HG03045 (cell line): ENCODE measurements around the gene SLIT1.

Experiments
- ATAC-seq: cut with Tn5 transposase; IDR thresholded peaks from one replicate; pipeline ENCODE4 v1.9.1; 2021; ENCODE audit warnings: mild to moderate bottlenecking, moderate library complexity; ENCODE audit not compliant: unreplicated experiment

Gene SLIT1

DNA sequence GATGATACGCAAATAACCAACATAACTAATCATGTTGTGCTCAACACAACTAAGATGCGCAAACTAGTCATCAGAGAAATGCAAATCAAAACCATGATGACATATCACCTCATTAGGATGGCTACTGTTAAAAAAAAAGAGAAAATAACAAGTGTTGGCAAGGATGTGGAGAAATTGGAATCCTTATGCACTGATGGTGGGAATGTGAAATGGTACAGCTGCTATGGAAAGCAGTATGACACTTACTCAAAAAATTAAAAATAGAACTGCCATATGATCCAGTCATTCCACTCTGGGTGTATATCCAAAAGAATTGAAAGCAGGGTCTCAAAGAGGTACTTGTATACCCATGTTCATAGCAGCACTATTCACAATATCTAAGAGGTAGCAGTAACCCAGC is 42.9 kb downstream of the SLIT1 start:
- no peak for ATAC-seq

GRCh38 chr10:97140902-97141745 is 44.6 kb downstream of the SLIT1 start:
- ATAC-seq = no peak

GRCh38 chr10:97140049-97140846 is 45.5 kb downstream of the SLIT1 start:
- no peak for ATAC-seq

GRCh38 chr10:97139651-97140048 is 46.1 kb downstream of the SLIT1 start:
- no peak for ATAC-seq

DNA sequence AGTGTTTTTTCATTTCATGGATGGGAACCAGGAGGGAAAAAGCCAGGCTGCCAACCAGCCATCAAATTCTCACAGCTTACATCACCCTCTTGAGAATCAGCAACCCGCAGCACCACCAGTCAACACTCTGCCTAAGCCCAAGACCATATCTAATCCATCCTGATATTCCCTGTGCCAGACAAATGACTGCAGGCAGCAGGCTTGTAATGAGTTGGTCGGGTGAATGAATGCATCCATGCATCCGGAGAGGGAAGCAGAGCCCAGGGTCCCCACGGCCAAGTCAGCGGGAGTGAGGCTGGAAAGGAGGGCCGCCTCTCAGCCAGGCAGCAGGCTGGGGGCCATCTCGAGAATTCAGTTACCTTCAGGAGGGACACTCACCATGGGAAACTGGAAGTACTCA is 46.9 kb downstream of the SLIT1 start:
- ATAC-seq = no peak

GRCh38 chr10:97138174-97138573 is 47.6 kb downstream of the SLIT1 start:
- ATAC-seq = no peak

DNA sequence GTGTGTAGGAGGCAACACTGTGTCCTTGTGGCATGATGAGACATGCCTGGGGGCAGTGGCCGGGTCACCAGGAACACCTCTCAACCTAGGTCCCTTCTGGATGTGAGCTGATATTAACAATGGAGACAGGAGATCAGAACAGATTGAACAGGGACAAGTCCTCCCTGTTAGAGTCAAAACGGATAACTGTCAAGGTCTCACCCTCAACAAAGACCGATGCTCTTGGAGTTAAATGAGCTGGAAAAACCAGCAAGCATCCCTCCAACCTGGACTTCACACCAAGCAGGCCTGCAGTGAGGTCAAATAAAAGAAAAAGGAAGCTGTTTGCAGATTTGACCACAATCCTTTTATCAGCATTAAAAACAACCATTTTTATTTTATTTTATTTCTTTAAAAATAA is 49.0 kb downstream of the SLIT1 start:
- ATAC-seq = no peak

DNA sequence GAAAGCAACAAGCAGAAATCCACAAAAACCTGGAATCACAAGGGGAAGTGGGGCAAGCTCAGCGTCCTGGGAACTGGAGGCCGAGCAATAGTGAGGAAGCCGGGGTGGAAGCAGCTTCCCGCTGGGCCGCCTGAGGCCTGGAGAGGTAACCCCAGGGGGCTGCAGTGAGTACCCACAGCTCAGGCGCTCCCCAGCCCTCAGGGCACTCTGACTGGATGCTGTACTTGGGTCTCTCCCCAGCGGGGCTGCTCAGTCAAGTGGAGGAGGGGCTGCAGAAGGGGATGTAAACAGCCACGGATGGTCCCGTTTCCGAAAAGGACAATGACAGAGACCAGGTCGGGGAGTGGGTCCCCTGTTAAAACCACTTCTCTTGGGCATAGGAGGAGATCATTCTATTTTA is 50.3 kb downstream of the SLIT1 start:
- no peak for ATAC-seq

- ATAC-seq = no peak
These were observed 50.8 kb downstream of the SLIT1 start for GRCh38 chr10:97134983-97135382.

GRCh38 chr10:97134110-97134509 is 51.6 kb downstream of the SLIT1 start:
- ATAC-seq = no peak

GRCh38 chr10:97132273-97132672 is 53.5 kb downstream of the SLIT1 start:
- no peak for ATAC-seq

DNA sequence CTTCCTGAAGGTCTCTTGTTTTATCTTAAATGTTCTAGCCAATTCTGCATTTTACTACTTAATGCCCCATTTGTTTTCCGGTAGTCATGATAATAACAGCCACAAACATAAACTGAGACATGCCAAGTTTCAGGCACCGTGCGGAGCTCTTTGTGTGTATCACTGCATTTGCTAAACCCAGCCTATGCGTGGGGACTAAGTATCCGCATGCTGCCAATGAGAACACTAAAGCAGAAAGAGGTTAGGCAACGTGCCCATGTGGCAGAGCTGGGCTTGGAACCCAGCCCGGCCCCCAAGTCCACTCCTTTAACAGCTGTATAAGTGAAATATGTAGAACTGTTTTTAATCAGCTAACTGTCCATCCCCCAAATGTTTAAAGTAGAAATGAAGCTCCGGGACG is 54.1 kb downstream of the SLIT1 start:
- no peak for ATAC-seq

DNA sequence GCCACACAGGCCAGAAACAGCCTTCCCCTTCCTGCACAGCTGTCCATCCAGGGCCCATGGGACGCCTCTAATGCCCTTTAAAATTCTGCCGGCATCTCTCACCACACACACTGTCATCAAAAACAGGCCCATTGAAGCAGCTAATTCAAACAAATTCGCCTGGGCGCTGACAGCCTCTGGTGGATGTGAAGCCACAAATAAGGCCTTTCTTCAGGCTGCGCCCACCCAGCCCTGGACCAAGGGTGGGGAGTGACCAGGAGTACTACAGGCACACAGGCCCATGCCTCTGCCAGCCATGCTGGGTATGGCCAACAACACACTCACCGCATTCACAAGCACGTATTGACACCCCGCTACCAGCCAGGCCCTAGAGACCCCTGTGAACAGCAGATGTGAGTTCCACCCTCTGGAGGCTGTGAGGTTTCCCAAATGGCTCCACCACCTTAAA is 54.6 kb downstream of the SLIT1 start:
- no peak for ATAC-seq

- ATAC-seq = no peak
These were observed 56.1 kb downstream of the SLIT1 start for GRCh38 chr10:97129666-97130065.

DNA sequence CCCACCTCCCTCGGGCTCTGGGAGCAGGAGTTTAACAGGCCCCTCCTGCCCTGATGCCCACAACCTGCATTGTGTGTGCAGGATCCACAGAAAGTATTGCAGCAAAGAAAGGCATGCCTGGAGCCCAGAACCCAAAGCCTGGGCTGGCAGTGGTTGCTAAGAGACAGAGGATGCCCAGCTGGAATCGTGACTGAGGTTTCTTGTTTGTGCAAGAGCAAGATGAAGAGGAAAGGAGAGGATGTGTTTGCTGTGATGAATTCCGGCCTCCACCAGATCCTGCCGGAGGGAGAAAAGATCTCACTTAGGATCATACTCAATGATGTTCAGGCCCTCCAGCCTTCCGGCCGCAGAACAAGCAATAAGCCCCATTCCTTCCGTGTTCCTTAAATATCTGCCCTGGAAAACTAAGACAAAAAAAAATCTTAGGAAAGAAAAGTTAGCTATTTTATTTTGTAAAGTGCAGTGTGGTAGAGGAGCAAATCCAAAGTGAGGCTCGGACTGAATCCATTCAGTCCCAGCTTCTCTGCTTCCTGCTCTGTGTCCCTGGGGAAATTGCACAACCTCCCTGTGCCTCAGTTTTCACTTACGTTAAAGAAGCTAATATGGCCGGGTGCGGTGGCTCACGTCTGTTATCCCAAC is 57.1 kb downstream of the SLIT1 start:
- ATAC-seq = no peak

DNA sequence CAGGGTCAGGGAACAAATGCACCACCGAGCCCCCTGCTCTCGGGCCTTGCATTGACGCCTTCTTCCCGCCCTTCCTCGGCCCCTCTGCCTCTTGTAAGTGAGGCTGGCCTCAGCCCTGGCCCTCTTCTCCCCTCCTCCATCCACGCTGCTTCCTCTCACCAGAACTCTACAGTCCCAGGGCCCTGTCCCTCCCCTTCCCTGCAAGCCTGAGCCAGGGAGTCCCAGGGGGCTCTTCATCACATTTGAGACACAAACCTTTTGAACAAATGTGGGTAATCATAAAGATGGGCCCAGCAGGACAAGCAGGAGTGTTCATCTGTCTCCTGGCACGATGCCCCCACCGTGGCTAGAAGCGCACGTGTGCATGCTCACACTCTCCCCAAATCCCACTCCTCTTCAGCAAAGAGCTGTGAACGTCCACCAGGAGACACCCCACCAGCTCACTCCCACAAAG is 57.7 kb downstream of the SLIT1 start:
- no peak for ATAC-seq

DNA sequence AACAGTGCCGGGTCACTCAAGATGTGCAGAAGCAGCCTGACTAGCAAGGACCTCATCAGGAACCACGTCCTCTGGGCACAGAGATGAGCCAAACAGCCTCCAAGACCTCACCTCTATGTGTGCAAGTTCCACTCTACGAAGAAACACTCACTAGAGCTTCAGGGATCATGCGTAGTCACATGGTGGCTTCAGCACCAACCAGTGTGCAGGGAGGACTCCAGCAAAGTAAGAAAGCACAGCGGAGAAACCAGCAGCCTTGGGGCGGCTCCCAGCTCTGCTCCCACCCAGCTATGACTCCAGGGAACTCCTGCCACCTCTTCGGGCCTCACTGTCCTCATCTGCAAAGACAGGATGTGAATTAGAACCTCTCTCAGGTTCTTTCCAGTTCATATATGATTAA is 58.2 kb downstream of the SLIT1 start:
- ATAC-seq = no peak

GRCh38 chr10:97124211-97124610 is 61.5 kb downstream of the SLIT1 start:
- ATAC-seq = no peak

DNA sequence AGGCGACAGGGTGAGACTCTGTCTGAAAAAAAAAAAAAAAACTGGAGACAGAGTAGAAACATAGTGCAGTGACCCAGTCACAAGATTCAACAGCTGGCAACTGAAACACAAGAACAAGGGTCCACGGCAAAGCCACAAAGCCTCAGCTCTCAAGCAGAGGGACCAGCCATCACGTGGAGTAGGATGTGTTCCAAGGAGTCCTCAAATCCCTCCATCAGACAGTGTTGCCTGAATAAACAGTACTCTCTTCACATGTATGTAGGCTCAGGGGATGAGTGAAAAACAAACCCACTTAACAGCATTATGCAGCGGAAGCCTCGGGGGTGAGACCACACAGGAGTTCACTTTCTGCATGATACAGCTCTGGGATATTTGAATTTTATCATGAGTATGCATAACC is 62.0 kb downstream of the SLIT1 start:
- ATAC-seq = no peak

- no peak for ATAC-seq
These were observed 64.7 kb downstream of the SLIT1 start for GRCh38 chr10:97121041-97121440.

GRCh38 chr10:97120370-97120769 is 65.4 kb downstream of the SLIT1 start:
- no peak for ATAC-seq
